Mucosa of gallbladder (tissue), 1 donor: Measurements from ENCODE around the gene MOV10L1. TPM values are rescaled to one million over a fixed set of nuclear protein-coding genes. Genes with fewer than 3 reads are reported as not detected.

Experiments used
- DNase-seq: peaks from one replicate; pipeline ENCODE4 v3.0.0-alpha.2; 2020; ENCODE audit warnings: low spot score
- total RNA-seq: library from RNA; stranded (reverse); gene quantifications from one replicate; pipeline ENCODE4 v1.2.1, GENCODE V29; 2021
- donor health status: DM: no; HTN: no; CAD: no.

MOV10L1 gene
- total RNA-seq, 1 donor from 2014 or later: 2.6 TPM

DNA sequence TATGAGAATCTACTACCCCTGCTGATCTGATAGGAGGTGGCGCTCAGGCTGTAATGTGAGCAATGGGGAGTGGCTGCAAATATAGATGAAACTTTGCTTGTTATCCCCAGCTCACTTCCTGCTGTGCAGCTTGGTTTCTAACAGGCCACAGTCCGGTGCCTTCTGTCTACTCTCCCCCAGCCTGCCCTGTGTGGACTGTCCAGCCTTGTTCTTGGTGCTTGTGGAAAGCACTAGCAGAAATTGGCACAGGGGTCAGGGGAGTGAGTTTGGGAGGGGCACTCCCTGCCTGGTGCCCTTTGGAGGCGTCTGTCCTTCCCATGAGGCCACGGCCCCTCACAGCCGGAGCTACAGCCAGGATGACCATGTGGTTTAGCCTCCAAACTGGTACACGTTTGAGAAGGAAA is 14.3 kb downstream of the MOV10L1 start:
- no peak for DNase-seq

- DNase-seq: no peak
These were observed 15.6 kb downstream of the MOV10L1 start for GRCh38 chr22:50105208-50106100.

- DNase-seq: no peak
These were observed 17.7 kb downstream of the MOV10L1 start for GRCh38 chr22:50107529-50107928.

DNA sequence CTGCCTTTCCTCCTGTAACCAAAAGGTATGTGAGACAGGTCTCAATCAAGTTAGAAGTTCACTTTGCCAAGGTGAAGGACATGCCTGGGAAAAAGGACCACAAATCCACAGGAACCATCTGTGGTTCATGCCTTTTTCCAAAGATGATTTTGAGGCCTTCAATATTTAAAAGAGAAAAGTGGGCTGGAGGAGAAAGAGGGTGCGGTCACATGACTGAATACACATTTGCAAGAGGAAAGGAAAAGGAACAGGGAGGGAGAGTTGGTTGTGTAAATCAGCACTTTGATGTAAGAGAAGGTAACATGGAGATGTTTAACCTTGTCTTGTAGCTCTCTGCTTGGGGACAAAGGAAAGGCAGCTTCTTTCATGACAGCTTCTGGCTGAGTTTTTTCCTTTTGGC is 21.2 kb downstream of the MOV10L1 start:
- DNase-seq: no peak

GRCh38 chr22:50112151-50113118 is 22.6 kb downstream of the MOV10L1 start:
- DNase-seq: no peak

- peak; percentile 33 for DNase-seq
These were observed 24.6 kb downstream of the MOV10L1 start for GRCh38 chr22:50114221-50115021.

- DNase-seq: peak; percentile 58
These were observed 25.9 kb downstream of the MOV10L1 start for GRCh38 chr22:50115693-50116092.

- DNase-seq: no peak
These were observed 27.5 kb downstream of the MOV10L1 start for GRCh38 chr22:50117168-50117762.

GRCh38 chr22:50118129-50118528 is 28.3 kb downstream of the MOV10L1 start:
- DNase-seq: no peak

GRCh38 chr22:50118557-50119168 is 28.9 kb downstream of the MOV10L1 start:
- DNase-seq: peak; percentile 84

DNA sequence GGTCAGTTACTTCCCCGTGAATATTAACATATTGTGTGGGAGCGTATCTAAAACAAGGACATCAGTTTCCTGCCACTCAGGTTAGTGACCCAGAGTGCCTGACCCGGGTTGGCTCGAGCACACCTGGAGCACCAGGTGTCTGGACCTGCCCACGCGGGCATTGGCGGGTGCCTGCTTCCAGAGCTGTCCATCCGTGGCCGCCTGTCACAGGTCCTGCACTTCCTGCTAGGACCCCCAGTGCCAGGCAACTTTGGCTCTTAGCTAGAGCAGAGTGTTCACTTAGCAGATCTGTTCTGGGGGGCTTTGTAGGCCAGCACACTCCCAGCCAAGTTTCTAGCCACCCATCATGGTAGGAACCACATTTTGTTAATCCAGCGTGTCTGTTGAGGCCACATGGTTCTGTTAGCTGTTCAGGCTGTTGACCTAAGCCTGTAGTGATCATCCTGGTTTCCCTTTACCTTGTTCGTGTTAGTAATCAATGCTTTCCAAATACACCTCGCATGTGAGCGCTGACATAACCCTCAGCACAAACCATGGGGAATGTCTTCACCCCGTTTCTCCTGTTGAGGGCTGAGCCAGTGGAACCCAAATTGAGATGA is 29.5 kb downstream of the MOV10L1 start:
- no peak for DNase-seq

DNA sequence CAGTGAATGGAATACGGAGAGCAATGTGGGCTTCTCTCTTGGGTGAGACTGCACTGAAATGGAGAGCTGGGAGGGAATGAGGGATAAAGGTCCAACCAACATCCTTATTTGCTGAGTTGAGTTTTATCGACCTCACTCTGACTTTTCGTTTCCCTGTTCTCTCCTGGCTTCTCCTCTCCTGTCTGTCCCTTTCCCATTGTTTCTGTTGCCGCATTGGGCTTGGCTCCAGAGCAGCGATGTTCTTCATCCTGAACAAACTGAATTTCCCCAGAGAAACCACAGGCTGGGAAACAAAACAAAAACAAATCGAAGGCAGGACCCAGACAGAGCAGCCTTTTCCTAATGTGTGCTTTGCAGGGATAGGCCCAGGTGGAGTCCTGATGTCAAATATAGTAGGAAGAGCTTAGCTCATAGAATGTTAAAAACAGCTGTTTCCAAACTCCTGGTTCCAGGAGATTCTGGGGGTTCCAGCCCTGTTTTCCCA is 30.0 kb downstream of the MOV10L1 start:
- DNase-seq: peak; percentile 60

DNA sequence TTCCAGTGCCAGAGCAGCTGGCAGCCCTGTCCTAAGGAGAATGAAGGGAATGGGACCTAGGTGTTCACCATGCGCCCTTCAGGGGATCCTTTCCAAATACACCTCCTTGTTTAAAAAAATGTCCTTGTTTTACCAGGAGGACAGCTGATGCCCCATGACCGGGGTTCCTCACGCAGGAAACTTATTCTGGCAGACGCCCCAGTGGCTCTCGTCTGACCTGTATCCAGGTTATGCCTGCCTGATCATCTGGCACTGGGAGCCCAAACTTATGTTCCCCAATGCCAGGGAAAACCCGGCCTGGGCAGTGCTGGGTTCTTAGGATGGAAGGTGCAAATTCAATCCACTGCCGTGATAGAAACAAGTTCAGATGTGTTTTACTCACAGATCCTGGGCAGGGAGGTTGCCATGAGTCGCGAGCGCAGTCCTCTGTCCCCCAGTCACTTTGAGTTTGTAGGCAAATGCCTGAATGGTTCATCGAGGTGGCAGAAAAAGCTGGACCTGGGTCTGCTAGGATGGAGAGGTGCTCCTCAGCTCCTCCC is 31.5 kb downstream of the MOV10L1 start:
- no peak for DNase-seq

GRCh38 chr22:50123119-50123518 is 33.3 kb downstream of the MOV10L1 start:
- DNase-seq: no peak

GRCh38 chr22:50125029-50125428 is 35.2 kb downstream of the MOV10L1 start:
- DNase-seq: no peak

DNA sequence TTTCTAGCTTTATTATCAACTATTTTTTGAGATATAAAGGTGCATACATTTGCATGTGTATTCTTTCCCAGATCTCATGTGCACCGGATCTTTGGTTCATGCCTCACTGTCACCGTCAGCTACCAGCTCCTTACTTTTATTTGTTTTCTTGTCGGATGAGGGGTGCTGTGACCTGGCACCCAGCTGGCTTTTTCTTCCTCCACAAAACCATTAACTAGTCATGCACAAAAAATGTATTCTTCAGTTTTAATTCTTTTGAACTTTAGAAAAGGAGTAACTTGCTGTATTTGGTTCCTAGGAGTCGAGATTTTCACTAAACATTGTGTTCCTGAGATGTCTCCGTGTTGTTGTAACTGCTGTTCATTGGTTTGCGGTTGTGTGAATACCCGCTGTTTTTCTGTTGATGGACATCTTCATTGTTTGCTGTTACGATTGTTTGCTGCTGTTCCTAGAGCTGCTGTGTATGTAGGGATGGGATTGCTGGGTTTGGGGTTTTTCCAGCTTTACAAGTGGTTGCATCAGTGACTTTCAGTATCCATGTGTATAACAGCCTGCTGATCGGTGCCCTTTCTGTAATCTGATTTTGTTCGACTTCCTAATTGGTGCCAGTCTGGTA is 39.4 kb downstream of the MOV10L1 start:
- DNase-seq: no peak

- no peak for DNase-seq
These were observed 42.1 kb downstream of the MOV10L1 start for GRCh38 chr22:50131894-50132293.

DNA sequence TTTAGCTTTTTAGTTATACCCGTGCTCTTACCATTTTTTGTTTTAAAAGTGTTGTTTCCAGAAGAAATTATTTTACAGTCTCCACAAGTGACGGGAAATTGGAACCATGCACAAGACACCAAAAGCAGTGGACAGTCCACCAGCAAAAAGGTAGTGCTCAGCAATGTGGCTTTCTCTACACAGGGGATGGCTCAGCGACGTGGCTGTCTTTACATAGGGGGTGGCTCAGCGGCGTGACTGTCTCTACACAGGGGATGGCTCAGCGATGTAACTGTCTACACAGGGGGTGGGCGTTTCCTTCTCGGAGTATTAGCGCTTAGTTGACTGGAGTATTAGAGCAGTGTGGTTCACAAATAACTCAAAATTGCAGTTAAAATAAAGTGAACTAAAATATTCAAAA is 44.7 kb downstream of the MOV10L1 start:
- DNase-seq: no peak

GRCh38 chr22:50136581-50137015 is 46.8 kb downstream of the MOV10L1 start:
- no peak for DNase-seq
